SH-SY5Y (cell line): ENCODE results near the gene FARP2.

ENCODE experiments used
- GATA2 ChIP-seq: IDR thresholded peaks from 2 replicates; pipeline ENCODE4 v1.6.1; 2011; ENCODE audit warnings: mild to moderate bottlenecking, low read depth, low read length
- GATA3 ChIP-seq: IDR thresholded peaks from 2 replicates; pipeline ENCODE4 v1.6.1; 2011; ENCODE audit warnings: low read depth, mild to moderate bottlenecking, low read length, moderate library complexity

DNA sequence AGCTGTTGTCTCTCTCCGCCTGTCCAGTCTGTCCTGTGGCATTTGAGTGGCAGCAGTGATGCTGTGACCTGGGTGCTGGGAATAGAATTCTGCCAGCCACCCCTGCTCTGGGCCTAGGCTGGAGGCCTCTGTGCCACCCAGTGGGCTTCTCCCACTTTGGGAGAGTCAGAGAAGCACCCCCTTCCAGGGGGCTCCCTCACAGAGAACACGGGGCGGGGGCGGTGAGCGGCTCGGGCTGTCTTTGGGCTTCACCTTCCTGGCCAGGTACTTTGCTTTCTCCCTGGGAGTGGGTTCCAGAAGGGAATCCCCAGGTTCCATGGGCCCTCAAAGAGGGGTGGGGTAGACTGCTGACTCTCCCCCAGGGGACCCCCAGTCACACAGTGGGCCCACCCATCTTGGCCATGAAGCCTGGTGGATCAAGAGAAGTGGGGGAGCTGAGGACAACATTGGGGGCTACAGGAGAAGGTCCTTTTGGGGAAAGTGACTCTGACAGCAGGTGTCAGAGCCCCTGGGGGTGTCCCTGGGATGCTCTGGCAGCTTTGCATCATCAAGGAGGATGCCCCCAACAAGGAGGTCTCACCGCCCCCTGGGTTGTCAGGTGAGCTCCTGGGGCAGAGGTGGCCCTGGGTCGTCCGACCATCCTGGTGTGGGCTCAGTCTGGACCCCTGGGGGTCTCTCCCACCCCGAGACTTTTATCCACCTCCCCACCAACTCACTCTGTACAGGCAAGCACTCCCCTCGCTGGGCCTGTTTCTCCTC lies 183.7 kb downstream of the FARP2 start:
- TF ChIP-seq GATA3 (no peak), GATA2 (no peak)
